Activated CD8-positive, alpha-beta memory T cell treated with anti-CD3 and anti-CD28 coated beads for 1 hour (primary cell): Measurements from ENCODE around the gene EFCAB11.
"Not testable (repeated sequence)": the region's sequence is repeated elsewhere in the genome, so short reads cannot be mapped to it uniquely, and the experiment has no call there.

Experiments used
- DNase-seq, 2 donors: peaks; one replicate each; pipeline ENCODE4 v3.0.0-alpha.2; 2020; ENCODE audit warnings: low read depth in 1 of 2; ENCODE audit errors: extremely low read depth in 1 of 2

Gene EFCAB11

GRCh38 chr14:89874091-89874490 lies 80.4 kb downstream of the EFCAB11 start:
- DNase-seq = not testable (repeated sequence)

GRCh38 chr14:89870316-89870715 lies 84.2 kb downstream of the EFCAB11 start:
- no peak for DNase-seq

GRCh38 chr14:89869606-89870005 lies 84.9 kb downstream of the EFCAB11 start:
- DNase-seq = no peak

GRCh38 chr14:89866458-89866857 lies 88.1 kb downstream of the EFCAB11 start:
- no peak for DNase-seq

- DNase-seq = no peak
Observed at GRCh38 chr14:89865153-89865552, 89.4 kb downstream of the EFCAB11 start.

GRCh38 chr14:89862856-89863255 lies 91.7 kb downstream of the EFCAB11 start:
- no peak for DNase-seq

GRCh38 chr14:89861630-89862029 lies 92.9 kb downstream of the EFCAB11 start:
- no peak for DNase-seq

GRCh38 chr14:89858089-89858488 lies 96.4 kb downstream of the EFCAB11 start:
- DNase-seq = no peak

GRCh38 chr14:89856871-89857345 lies 97.6 kb downstream of the EFCAB11 start:
- no peak for DNase-seq

GRCh38 chr14:89855961-89856656 lies 98.4 kb downstream of the EFCAB11 start:
- DNase-seq = no peak

GRCh38 chr14:89853936-89854693 lies 100.4 kb downstream of the EFCAB11 start:
- no peak for DNase-seq

GRCh38 chr14:89851106-89851505 lies 103.4 kb downstream of the EFCAB11 start:
- no peak for DNase-seq

- no peak for DNase-seq
Observed at GRCh38 chr14:89849931-89850330, 104.6 kb downstream of the EFCAB11 start.

- DNase-seq = no peak
Observed at GRCh38 chr14:89848165-89848564, 106.4 kb downstream of the EFCAB11 start.

- no peak for DNase-seq
Observed at GRCh38 chr14:89845346-89845745, 109.2 kb downstream of the EFCAB11 start.

- DNase-seq = no peak
Observed at GRCh38 chr14:89844508-89844907, 110.0 kb downstream of the EFCAB11 start.

- no peak for DNase-seq
Observed at GRCh38 chr14:89842837-89843236, 111.7 kb downstream of the EFCAB11 start.

GRCh38 chr14:89841851-89842250 lies 112.7 kb downstream of the EFCAB11 start:
- DNase-seq = no peak

- DNase-seq = no peak
Observed at GRCh38 chr14:89836830-89837469, 117.6 kb downstream of the EFCAB11 start.

GRCh38 chr14:89833661-89834060 lies 120.9 kb downstream of the EFCAB11 start:
- no peak for DNase-seq

- DNase-seq = no peak
Observed at GRCh38 chr14:89833120-89833532, 121.4 kb downstream of the EFCAB11 start.
